Cardiac muscle cell (in vitro differentiated cells and primary cell): ENCODE data around the gene MUC20. TPM values are rescaled to one million over a fixed set of nuclear protein-coding genes. Genes with fewer than 3 reads are reported as not detected.
"Not testable (repeated sequence)": the region's sequence is repeated elsewhere in the genome, so short reads cannot be mapped to it uniquely, and the experiment has no call there.

Source experiments
- DNase-seq, 2 donors: peaks; one replicate each; pipeline versions ENCODE4 v3.0.0 to v3.0.0-alpha.2; 2010 to 2017; ENCODE audit warnings: low read depth in 1 of 2, low spot score in 1 of 2
- H3K27ac ChIP-seq: fragments of 200-600 bp; sonication (generic); 2 replicates; pipeline ENCODE4 v1.5.1; 2016
- H3K27me3 ChIP-seq: fragments of 200-600 bp; sonication (generic); 2 replicates; pipeline ENCODE4 v1.6.0; 2016; ENCODE audit warnings: control low read depth
- H3K36me3 ChIP-seq: fragments of 200-600 bp; sonication (generic); 2 replicates; pipeline ENCODE4 v1.5.1; 2016; ENCODE audit warnings: control low read depth
- H3K4me1 ChIP-seq: fragments of 200-600 bp; sonication (generic); 2 replicates; pipeline ENCODE4 v1.8.1; 2017; ENCODE audit warnings: low read depth, mild to moderate bottlenecking, mixed run types
- H3K4me3 ChIP-seq: fragments of 200-600 bp; sonication (generic); 2 replicates; pipeline ENCODE4 v1.5.1; 2016; ENCODE audit warnings: mild to moderate bottlenecking
- H3K9me3 ChIP-seq: fragments of 200-600 bp; sonication (generic); 2 replicates; pipeline ENCODE4 v1.5.1; 2017; ENCODE audit warnings: low read depth, mild to moderate bottlenecking, control low read depth
- polyA plus RNA-seq: library from polyadenylated mRNA; unstranded; fragments of >200 nt; fragmentation: Nextera tagmentation; extraction: Ambion mirVana; gene quantifications from 2 replicates; pipeline ENCODE4 v1.2.1, GENCODE V29; 2016
- total RNA-seq: library from RNA; depleted of rRNA; stranded (reverse); fragments of >200 nt; gene quantifications from 2 replicates; pipeline ENCODE4 v1.2.3, GENCODE V29; 2016
- TF ChIP-seq, protein P1 (sequence below): IDR thresholded peaks from 2 replicates; pipeline ENCODE4 v1.5.1; 2012; ENCODE audit warnings: low read depth, mild to moderate bottlenecking, low read length

MUC20 gene
- total and polyA plus RNA-seq, 2 experiments from 2014 or later, result 5.5 to 8.7 TPM

DNA sequence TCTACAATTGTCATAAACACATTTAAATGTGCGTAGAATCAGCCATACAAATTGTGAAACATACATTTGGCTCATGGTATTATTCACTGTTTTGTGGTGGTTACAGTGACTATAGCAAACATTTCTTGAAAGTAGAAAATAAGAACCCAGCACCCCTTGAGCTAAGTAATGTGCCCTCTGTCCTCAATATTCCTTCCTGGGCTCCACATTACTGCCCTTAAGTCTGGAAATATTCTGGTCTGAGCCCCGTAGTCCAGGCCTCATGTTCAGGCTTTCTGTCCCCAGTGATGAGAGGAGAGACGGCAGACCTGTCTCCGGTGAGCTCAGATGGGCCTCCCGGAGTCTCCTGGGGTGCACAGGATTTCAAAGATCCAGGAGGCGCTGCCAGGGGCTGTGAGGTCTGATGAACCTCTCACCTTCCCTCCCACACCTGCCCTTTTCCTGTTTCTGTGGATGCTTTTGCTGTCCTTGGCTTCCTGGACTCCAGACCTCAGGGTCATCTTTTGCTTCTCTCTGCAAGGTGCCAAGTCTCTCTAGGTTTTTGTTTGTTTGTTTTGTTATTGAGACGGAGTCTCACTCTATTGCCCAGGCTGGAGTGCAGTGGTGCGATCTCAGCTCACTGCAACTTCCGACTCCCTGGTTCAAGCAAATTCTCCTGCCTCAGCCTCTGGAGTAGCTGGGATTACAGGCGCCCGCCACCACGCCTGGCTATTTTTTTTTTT lies 8.8 kb upstream of the MUC20 start:
- TF ChIP-seq, protein P1, sequence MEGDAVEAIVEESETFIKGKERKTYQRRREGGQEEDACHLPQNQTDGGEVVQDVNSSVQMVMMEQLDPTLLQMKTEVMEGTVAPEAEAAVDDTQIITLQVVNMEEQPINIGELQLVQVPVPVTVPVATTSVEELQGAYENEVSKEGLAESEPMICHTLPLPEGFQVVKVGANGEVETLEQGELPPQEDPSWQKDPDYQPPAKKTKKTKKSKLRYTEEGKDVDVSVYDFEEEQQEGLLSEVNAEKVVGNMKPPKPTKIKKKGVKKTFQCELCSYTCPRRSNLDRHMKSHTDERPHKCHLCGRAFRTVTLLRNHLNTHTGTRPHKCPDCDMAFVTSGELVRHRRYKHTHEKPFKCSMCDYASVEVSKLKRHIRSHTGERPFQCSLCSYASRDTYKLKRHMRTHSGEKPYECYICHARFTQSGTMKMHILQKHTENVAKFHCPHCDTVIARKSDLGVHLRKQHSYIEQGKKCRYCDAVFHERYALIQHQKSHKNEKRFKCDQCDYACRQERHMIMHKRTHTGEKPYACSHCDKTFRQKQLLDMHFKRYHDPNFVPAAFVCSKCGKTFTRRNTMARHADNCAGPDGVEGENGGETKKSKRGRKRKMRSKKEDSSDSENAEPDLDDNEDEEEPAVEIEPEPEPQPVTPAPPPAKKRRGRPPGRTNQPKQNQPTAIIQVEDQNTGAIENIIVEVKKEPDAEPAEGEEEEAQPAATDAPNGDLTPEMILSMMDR, result no peak
- no peak overlapping the region for H3K27ac ChIP-seq
- no peaks in the 10 kb centered on the region for H3K4me1 ChIP-seq
- H3K36me3 ChIP-seq, result peaks cover 5% of the 10 kb centered on the region
- no peaks in the 10 kb centered on the region for H3K27me3 ChIP-seq
- no peak overlapping the region for H3K4me3 ChIP-seq
- no peaks in the 10 kb centered on the region for H3K9me3 ChIP-seq
- DNase-seq, result no peak

GRCh38 chr3:195712535-195712910 lies 8.3 kb upstream of the MUC20 start:
- not testable (repeated sequence) for H3K36me3 ChIP-seq, DNase-seq, H3K4me3 ChIP-seq, H3K27ac ChIP-seq, H3K27me3 ChIP-seq, H3K4me1 ChIP-seq, H3K9me3 ChIP-seq

- not testable (repeated sequence) for H3K9me3 ChIP-seq, H3K4me3 ChIP-seq, DNase-seq, H3K4me1 ChIP-seq, H3K27me3 ChIP-seq, H3K36me3 ChIP-seq, H3K27ac ChIP-seq
Measured at GRCh38 chr3:195713150-195713549, 7.6 kb upstream of the MUC20 start.

GRCh38 chr3:195714380-195715011 lies 6.3 kb upstream of the MUC20 start:
- H3K27me3 ChIP-seq, result no peaks in the 10 kb centered on the region
- peaks cover 5% of the 10 kb centered on the region for H3K36me3 ChIP-seq
- TF ChIP-seq, protein P1, result no peak
- no peak overlapping the region for H3K27ac ChIP-seq
- H3K4me1 ChIP-seq, result no peaks in the 10 kb centered on the region
- peak in 1 of 2 donors; percentile 18 for DNase-seq
- no peak overlapping the region for H3K4me3 ChIP-seq
- no peaks in the 10 kb centered on the region for H3K9me3 ChIP-seq

- H3K4me3 ChIP-seq, result no peak overlapping the region
- H3K9me3 ChIP-seq, result no peaks in the 10 kb centered on the region
- TF ChIP-seq, protein P1, result no peak
- peaks cover 5% of the 10 kb centered on the region for H3K36me3 ChIP-seq
- H3K27ac ChIP-seq, result no peak overlapping the region
- H3K27me3 ChIP-seq, result no peaks in the 10 kb centered on the region
- no peak for DNase-seq
- H3K4me1 ChIP-seq, result no peaks in the 10 kb centered on the region
Measured at GRCh38 chr3:195715134-195715533, 5.6 kb upstream of the MUC20 start.

- no peaks in the 10 kb centered on the region for H3K4me1 ChIP-seq
- DNase-seq, result no peak
Measured at GRCh38 chr3:195715583-195716266, 5.1 kb upstream of the MUC20 start.

More at GRCh38 chr3:195715583-195716266, 5.1 kb upstream of the MUC20 start:
- no peak overlapping the region for H3K27ac ChIP-seq
- H3K9me3 ChIP-seq, result no peaks in the 10 kb centered on the region
- no peaks in the 10 kb centered on the region for H3K27me3 ChIP-seq
- TF ChIP-seq, protein P1, result no peak
- H3K4me3 ChIP-seq, result no peak overlapping the region
- H3K36me3 ChIP-seq, result peaks cover 5% of the 10 kb centered on the region
